Thyroid gland (tissue), 4 donors: ENCODE measurements around the gene GNG12.

Experiments used
- CTCF ChIP-seq, 6 experiments: fragments of 200-600 bp in 3 of 6; fragments of 450-650 bp in 3 of 6; sonication (generic) in 3 of 6; IDR thresholded peaks; one replicate each; pipeline ENCODE4 v1.5.1; 2016 to 2019; ENCODE audit warnings: antibody characterized with exemption in 6 of 6, mild to moderate bottlenecking in 2 of 6, inconsistent platforms in 1 of 6, moderate library complexity in 1 of 6
- POLR2A ChIP-seq, 2 donors: fragments of 450-650 bp; IDR thresholded peaks; one replicate each; pipeline ENCODE4 v1.6.1; 2017; ENCODE audit warnings: antibody characterized with exemption in 2 of 2, mild to moderate bottlenecking in 2 of 2, moderate library complexity in 1 of 2

GRCh38 chr1:67747671-67748546, 85.4 kb downstream of the GNG12 start:
- TF ChIP-seq CTCF (IDR thresholded peaks at IDR 0.05) (no peak), POLR2A (IDR thresholded peaks at IDR 0.05) (no peak)
